HUDEP-2 (cell line): ENCODE measurements around the gene BRF1.

Source experiments
- DNase-seq, 76 experiments: peaks; one replicate each; lab custom pipeline; 2025; ENCODE audit not compliant: unreplicated experiment in 76 of 76; lab: John Stamatoyannopoulos, UW

Gene BRF1

DNA sequence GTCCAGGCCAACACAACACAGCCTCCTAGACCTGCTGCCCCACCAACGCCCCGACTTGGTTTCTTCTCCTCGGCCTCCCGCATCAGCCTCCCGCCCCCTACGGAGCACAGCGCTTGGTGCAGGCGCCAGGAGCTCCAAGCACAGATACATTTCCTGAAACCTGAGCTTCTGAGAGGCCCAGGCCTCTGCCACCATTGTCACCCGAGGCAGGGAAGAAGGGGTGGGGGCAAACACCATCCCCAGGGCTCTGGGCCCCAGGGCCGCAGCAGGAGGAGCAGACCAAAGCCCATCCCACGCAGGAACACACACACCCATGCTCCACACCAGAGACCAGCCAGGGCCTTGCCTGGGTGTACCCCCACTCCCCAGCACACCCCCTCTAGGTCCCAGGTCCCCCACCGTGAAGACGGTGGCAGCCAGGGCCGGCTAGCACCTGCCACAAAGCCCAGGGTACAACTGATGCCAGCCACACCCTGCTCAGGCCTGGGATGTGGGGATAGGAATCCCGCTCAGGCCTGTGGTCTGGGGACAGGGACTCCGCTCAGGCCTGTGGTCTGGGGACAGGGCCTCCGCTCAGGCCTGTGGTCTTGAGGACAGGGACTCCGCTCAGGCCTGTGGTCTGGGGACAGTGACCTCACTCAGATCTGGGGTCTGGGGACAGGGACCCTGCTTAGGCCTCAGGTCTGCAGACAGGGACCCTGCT lies 137.6 kb downstream of the BRF1 start:
- no peak for DNase-seq

DNA sequence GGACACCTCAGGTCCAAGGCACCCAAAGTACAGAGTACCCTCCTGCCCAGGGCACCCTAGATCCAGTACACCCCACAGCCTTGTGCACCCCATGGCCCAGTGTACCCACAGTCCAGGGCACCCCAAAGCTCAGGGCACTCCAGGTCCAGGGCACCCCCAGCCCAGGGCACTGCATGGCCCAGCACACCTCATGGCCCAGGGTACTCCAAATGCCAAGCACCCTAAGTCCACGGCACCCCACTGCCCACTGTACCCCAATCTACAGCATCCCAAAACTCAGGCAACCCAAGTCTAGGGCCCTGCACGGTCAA lies 138.2 kb downstream of the BRF1 start:
- no peak for DNase-seq

DNA sequence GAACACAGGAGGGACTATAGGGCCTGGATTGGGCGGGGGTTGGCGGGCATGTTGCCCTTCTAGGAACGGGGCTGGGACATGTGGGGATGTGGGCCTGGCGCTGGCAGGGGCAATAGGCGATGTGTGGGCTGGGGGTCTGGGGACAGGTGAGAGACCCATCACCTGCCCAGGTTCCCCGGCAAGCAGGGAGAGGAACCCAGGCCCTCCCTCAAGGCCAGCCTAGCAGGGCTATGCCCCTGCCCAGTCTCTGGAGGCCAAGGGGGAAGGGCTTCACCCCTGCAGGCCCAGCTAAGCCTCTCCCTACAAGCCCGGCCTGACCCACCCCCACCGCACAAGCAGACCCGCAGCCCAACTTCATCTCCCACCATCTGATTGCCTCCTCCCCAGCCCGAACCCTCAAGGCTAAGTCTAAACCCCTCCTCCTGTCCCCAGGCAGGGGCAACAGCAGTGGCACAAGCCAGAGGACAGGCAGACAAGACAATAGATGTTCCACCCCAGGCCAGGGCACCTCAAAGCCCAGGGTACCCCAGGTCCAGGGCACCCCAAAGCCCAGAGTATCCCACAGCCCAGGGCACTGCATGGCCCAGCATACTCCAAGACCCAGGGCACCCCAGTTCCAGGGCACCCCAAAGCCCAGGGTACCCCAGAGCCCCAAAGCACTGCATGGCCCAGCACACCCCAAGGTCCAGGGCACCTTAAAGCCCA lies 138.7 kb downstream of the BRF1 start:
- DNase-seq: no peak

DNA sequence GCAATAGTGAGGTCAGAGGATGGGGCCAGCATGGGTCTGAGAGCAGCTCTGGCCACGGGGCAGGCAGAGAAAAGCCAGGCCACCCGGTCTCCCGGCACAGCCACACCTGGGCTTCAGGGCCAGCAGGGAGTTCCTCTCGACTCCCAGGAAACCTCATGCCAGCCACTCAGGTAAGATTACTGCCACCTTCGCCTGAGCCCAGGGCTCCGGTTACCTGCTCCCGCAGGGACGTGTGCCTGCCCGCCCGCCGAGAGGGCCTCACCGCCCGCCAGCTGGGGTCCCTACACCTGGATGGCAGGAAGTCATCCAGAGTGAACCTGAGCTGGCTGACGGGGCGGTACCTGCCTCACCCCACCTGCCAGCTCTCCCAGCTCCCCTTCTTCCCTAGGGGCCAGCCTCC lies 139.5 kb downstream of the BRF1 start:
- no peak for DNase-seq

DNA sequence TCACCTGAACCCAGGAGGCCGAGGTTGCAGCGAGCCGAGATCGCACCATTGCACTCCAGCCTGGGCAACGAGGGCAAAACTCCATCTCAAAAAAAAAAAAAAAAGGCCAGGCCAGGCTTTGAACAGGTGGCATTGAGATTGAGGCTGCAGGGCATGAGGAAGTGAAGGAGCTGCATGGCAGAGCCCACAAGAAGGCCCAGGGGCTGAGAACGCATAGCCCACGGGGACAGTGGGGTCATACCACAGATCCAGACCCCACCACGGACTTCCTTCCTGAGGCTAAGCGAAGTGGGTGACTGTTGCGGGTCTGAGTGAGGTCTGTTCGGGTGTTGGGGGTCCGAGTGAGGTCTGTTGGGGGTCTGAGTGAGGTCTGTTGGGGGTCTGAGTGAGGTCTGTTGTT lies 140.0 kb downstream of the BRF1 start:
- no peak for DNase-seq

DNA sequence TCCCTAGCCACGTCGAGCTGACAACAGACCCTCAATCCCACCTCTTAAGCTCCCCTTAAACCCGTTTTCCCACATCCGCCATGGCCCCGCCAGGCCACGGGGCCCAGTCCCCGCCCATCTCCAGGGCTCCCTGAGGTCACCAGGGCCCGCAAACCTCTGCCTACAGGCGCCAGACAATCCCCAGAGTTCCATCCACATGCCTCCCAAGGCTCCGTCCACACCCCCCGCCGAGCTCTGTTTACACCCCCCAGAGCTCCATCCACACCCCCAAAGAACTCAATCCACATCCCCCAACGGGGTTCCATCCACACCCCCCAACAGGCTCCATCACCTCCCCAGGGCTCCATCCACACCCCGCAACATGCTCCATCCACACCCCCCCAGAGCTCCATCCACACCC lies 141.5 kb downstream of the BRF1 start:
- DNase-seq: no peak
